Upper lobe of left lung (tissue), 4 donors: ENCODE measurements around the gene DNAJB8.

ENCODE experiments used
- CTCF ChIP-seq, 6 experiments: fragments of 450-650 bp in 4 of 6; fragments of 200-600 bp in 2 of 6; sonication (generic) in 2 of 6; IDR thresholded peaks; one replicate each; pipeline ENCODE4 v1.5.1; 2016 to 2019; ENCODE audit warnings: antibody characterized with exemption in 6 of 6
- EP300 ChIP-seq, 4 donors: sonication (generic); formaldehyde crosslinking; IDR thresholded peaks; one replicate each; pipeline ENCODE4 v1.5.1; 2017; ENCODE audit warnings: antibody characterized with exemption in 4 of 4, control low read depth in 2 of 4
- POLR2A ChIP-seq, 4 donors: fragments of 450-650 bp; IDR thresholded peaks; one replicate each; pipeline ENCODE4 v1.5.1; 2016 to 2017; ENCODE audit warnings: antibody characterized with exemption in 4 of 4, mild to moderate bottlenecking in 2 of 4
- POLR2AphosphoS5 ChIP-seq, 2 donors: sonication (generic); formaldehyde crosslinking; IDR thresholded peaks; one replicate each; pipeline ENCODE4 v1.5.1; 2017; ENCODE audit warnings: antibody characterized with exemption in 2 of 2

GRCh38 chr3:128494367-128494650, 27.6 kb upstream of the DNAJB8 start:
- TF ChIP-seq CTCF (IDR thresholded peaks at IDR 0.05), result no peak
- TF ChIP-seq POLR2A (IDR thresholded peaks at IDR 0.05), result no peak
- TF ChIP-seq POLR2AphosphoS5 (IDR thresholded peaks at IDR 0.05), result no peak
- TF ChIP-seq EP300 (IDR thresholded peaks at IDR 0.05), result no peak
